ENCODE data around the gene SELENOP.

DNA sequence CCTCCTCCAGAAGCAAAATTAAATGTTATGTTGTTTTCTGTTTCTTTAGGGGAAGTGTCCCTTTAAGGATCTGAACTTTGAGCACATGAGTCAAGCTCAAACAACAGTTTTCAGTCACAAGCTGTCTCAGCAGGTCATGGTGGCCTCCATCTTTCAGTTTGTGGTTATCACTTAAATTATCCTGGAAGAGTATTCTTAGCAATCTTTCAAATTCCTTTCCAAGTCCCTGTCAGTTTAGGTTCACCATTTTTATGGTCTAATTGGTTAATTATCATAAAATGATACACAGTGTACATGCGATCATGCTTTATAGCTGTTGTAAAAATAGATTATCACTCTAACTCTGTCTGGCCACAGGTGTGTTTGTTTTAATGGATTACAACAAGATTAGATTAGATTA, 43.1 kb upstream of the SELENOP start:
- TF ChIP-seq, protein P1, sequence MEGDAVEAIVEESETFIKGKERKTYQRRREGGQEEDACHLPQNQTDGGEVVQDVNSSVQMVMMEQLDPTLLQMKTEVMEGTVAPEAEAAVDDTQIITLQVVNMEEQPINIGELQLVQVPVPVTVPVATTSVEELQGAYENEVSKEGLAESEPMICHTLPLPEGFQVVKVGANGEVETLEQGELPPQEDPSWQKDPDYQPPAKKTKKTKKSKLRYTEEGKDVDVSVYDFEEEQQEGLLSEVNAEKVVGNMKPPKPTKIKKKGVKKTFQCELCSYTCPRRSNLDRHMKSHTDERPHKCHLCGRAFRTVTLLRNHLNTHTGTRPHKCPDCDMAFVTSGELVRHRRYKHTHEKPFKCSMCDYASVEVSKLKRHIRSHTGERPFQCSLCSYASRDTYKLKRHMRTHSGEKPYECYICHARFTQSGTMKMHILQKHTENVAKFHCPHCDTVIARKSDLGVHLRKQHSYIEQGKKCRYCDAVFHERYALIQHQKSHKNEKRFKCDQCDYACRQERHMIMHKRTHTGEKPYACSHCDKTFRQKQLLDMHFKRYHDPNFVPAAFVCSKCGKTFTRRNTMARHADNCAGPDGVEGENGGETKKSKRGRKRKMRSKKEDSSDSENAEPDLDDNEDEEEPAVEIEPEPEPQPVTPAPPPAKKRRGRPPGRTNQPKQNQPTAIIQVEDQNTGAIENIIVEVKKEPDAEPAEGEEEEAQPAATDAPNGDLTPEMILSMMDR (IDR thresholded peaks at IDR 0.05), result no peak
- no peak for TF ChIP-seq EP300 (IDR thresholded peaks at IDR 0.05)
